Gastroesophageal sphincter (tissue), 4 donors: ENCODE results near the gene KERA. TPM values are rescaled to one million over a fixed set of nuclear protein-coding genes. Genes with fewer than 3 reads are reported as not detected.

Source experiments
- ATAC-seq: fragments of 150-250 bp; one replicate; pipeline ENCODE4 v1.9.1; 2016; ENCODE audit warnings: mild to moderate bottlenecking, moderate library complexity
- H3K27ac ChIP-seq, 4 donors: fragments of 200-600 bp; sonication (generic) in 3 of 4; 1 replicate in 3 of 4; 2 replicates in 1 of 4; pipeline ENCODE4 v1.5.1; 2016 to 2019
- H3K27me3 ChIP-seq: fragments of 200-600 bp; sonication (generic); one replicate; pipeline ENCODE4 v1.5.1; 2019
- H3K36me3 ChIP-seq, 2 donors: fragments of 200-600 bp; sonication (generic); one replicate each; pipeline ENCODE4 v1.5.1; 2019; ENCODE audit warnings: control low read depth in 1 of 2
- H3K4me1 ChIP-seq, 3 donors: fragments of 200-600 bp; sonication (generic); 1 replicate in 2 of 3; 2 replicates in 1 of 3; pipeline ENCODE4 v1.5.1; 2016 to 2019; ENCODE audit warnings: control low read depth in 2 of 3
- H3K4me3 ChIP-seq, 2 donors: fragments of 200-600 bp; sonication (generic); one replicate each; pipeline ENCODE4 v1.5.1; 2019; ENCODE audit warnings: mild to moderate bottlenecking in 1 of 2, moderate library complexity in 1 of 2
- H3K9me3 ChIP-seq, 3 donors: fragments of 200-600 bp; sonication (generic); one replicate each; pipeline ENCODE4 v1.5.1; 2017 to 2019; ENCODE audit warnings: control low read depth in 2 of 3
- CTCF ChIP-seq, 4 experiments: fragments of 200-600 bp in 2 of 4; fragments of 450-650 bp in 2 of 4; sonication (generic) in 1 of 4; IDR thresholded peaks; one replicate each; pipeline ENCODE4 v1.5.1; 2017 to 2019; ENCODE audit warnings: antibody characterized with exemption in 4 of 4, mild to moderate bottlenecking in 2 of 4, moderate library complexity in 2 of 4
- EP300 ChIP-seq: sonication (generic); formaldehyde crosslinking; IDR thresholded peaks from one replicate; pipeline ENCODE4 v1.6.1; 2017; ENCODE audit warnings: antibody characterized with exemption, mild to moderate bottlenecking
- POLR2A ChIP-seq, 2 donors: fragments of 450-650 bp; IDR thresholded peaks; one replicate each; pipeline ENCODE4 v1.6.1; 2017; ENCODE audit warnings: antibody characterized with exemption in 2 of 2, mild to moderate bottlenecking in 2 of 2, moderate library complexity in 1 of 2
- POLR2AphosphoS5 ChIP-seq: sonication (generic); formaldehyde crosslinking; IDR thresholded peaks from one replicate; pipeline ENCODE4 v1.6.1; 2017; ENCODE audit warnings: antibody characterized with exemption
- WGBS, 2 donors: methylation state at CpG; one replicate each; pipeline ENCODE4 v1.1.5; 2018; ENCODE audit warnings: low coverage in 1 of 2; 5-methylcytosine and 5-hydroxymethylcytosine counted together
- total RNA-seq, 4 donors: library from RNA; depleted of rRNA; stranded (reverse); fragments of >200 nt; gene quantifications; one replicate each; pipeline ENCODE4 v1.1.0, GENCODE V29; 2016

Gene KERA
- total RNA-seq, 4 donors from 2014 or later: not detected

- H3K27me3 ChIP-seq: no peaks in the 10 kb centered on the region
- H3K9me3 ChIP-seq: no peaks in the 10 kb centered on the region
- no peak overlapping the region for H3K27ac ChIP-seq
- H3K4me1 ChIP-seq: peaks cover 0 to 12% (median 0%) of the 10 kb centered on the region in 3 donors
- H3K36me3 ChIP-seq: no peaks in the 10 kb centered on the region
- TF ChIP-seq CTCF (IDR thresholded peaks at IDR 0.05) (no peak), POLR2AphosphoS5 (no peak), EP300 (no peak), POLR2A (IDR thresholded peaks at IDR 0.05) (no peak)
- no peak overlapping the region for H3K4me3 ChIP-seq
- 73 to 86% methylated on average over 2 of the region's 2 CpGs for WGBS, 2 donors
- no peak for ATAC-seq
Measured at GRCh38 chr12:91056488-91056887, 1.3 kb downstream of the KERA start.

- TF ChIP-seq POLR2AphosphoS5 (no peak), CTCF (IDR thresholded peaks at IDR 0.05) (no peak), POLR2A (IDR thresholded peaks at IDR 0.05) (no peak), EP300 (no peak)
- no peaks in the 10 kb centered on the region for H3K36me3 ChIP-seq
- H3K9me3 ChIP-seq: no peaks in the 10 kb centered on the region
- H3K27me3 ChIP-seq: no peaks in the 10 kb centered on the region
- H3K27ac ChIP-seq: no peak overlapping the region
- ATAC-seq: no peak
- H3K4me3 ChIP-seq: no peak overlapping the region
- H3K4me1 ChIP-seq: peaks cover 0 to 12% (median 0%) of the 10 kb centered on the region in 3 donors
- WGBS, 2 donors: 60% methylated on average over 1 of the region's 1 CpG; no CpG with 5 or more reads in 1 of the 2 donors
Measured at GRCh38 chr12:91055976-91056375, 1.8 kb downstream of the KERA start.

DNA sequence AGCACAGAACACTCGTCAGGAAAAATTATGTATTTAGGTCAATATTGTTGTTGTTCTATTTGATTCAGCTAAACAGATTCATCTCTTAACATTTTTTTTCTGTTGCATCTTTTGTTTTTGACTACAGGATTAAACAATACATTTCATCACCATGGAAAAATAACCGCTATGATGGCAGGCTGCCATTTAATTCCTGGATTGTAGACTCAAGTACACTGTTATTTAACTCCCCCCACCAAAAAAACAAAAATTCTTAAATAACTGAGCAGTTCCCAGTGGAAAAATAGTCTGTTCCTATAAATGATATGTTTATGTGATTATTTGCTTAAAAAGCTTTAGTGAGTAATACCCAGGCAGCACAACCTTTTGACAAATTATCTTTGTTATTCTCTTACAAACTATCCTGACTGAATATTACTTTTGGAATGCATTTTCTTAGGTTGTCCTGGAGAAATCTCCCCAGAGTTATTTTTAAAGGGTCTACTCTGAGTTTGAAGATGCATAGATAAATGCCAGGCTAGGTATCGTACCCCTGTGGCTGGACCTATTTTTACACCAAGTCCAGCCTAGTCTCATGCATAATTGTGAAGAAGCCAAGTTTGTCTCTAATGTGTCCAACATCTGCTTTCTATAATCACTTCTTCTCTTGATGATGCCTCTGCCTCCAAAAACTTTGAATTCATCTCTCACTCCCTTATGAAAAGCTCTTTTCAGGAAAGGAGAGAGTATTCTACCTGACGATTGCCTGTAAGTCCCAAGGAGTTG, 3.7 kb downstream of the KERA start:
- Histone ChIP-seq H3K9me3 (no peaks in the 10 kb centered on the region), H3K27ac (no peak overlapping the region), H3K4me3 (no peak overlapping the region), H3K36me3 (no peaks in the 10 kb centered on the region), H3K27me3 (no peaks in the 10 kb centered on the region), H3K4me1 (peaks cover 0 to 12% (median 0%) of the 10 kb centered on the region in 3 donors)
- ATAC-seq: no peak
- TF ChIP-seq POLR2AphosphoS5 (no peak), POLR2A (IDR thresholded peaks at IDR 0.05) (no peak), CTCF (IDR thresholded peaks at IDR 0.05) (no peak), EP300 (no peak)
- 18 to 20% methylated on average over 4 of the region's 4 CpGs for WGBS, 2 donors

DNA sequence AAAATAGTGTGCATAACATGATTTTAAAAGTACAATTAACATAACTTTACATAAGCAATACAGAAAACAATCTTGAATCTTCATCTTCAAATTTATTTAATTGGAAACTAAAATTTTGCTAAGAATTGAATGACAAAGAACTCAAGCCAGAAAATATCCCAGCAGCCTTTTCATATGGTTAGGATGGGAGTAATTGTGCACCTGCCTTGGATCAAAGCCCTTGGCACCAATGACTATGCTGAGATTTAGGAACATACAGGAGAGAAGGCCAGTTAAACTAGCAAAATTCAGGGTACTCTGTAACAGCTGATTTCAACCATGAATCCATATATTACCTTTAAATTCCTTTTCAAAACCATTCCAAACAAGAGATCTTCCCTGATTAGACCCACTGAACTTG, 5.8 kb downstream of the KERA start:
- Histone ChIP-seq H3K36me3 (no peaks in the 10 kb centered on the region), H3K4me3 (no peak overlapping the region), H3K27me3 (no peaks in the 10 kb centered on the region), H3K27ac (no peak overlapping the region), H3K4me1 (peaks cover 0 to 12% (median 0%) of the 10 kb centered on the region in 3 donors), H3K9me3 (no peaks in the 10 kb centered on the region)
- ATAC-seq: no peak
- no peak for TF ChIP-seq POLR2A (IDR thresholded peaks at IDR 0.05)
- TF ChIP-seq POLR2AphosphoS5: no peak
- TF ChIP-seq CTCF (IDR thresholded peaks at IDR 0.05): no peak

GRCh38 chr12:91044586-91044985, 13.2 kb downstream of the KERA start:
- no peaks in the 10 kb centered on the region for H3K27me3 ChIP-seq
- no peak overlapping the region for H3K4me3 ChIP-seq
- 44 to 62% methylated on average over 2 of the region's 2 CpGs for WGBS, 2 donors
- H3K27ac ChIP-seq: no peak overlapping the region
- ATAC-seq: no peak
- H3K4me1 ChIP-seq: peaks cover 0 to 4% (median 2%) of the 10 kb centered on the region in 3 donors
- no peaks in the 10 kb centered on the region for H3K36me3 ChIP-seq
- H3K9me3 ChIP-seq: no peaks in the 10 kb centered on the region
- TF ChIP-seq POLR2A (IDR thresholded peaks at IDR 0.05) (no peak), CTCF (IDR thresholded peaks at IDR 0.05) (no peak), POLR2AphosphoS5 (no peak), EP300 (no peak)
